GM21367 (cell line): ENCODE results near the gene HDAC10.

Source experiments
- ATAC-seq: cut with Tn5 transposase; IDR thresholded peaks from one replicate; pipeline ENCODE4 v1.9.1; 2021; ENCODE audit not compliant: unreplicated experiment

Gene HDAC10

GRCh38 chr22:50270666-50271394 is 19.8 kb upstream of the HDAC10 start:
- no peak for ATAC-seq

- ATAC-seq = no peak
Observed at GRCh38 chr22:50269970-50270665, 19.1 kb upstream of the HDAC10 start, which contains the start of gene MAPK11. TSS of gene MAPK11 (minus strand) at chr22:50270380. CDS start at chr22:50270292, 88 bp downstream.

GRCh38 chr22:50269573-50269969 is 18.5 kb upstream of the HDAC10 start:
- ATAC-seq = no peak

- no peak for ATAC-seq
Observed at GRCh38 chr22:50268655-50269113, 17.6 kb upstream of the HDAC10 start.

GRCh38 chr22:50267591-50268390 is 16.7 kb upstream of the HDAC10 start:
- ATAC-seq = no peak

GRCh38 chr22:50266994-50267393 is 15.9 kb upstream of the HDAC10 start:
- no peak for ATAC-seq

GRCh38 chr22:50264946-50265669 is 14.0 kb upstream of the HDAC10 start:
- ATAC-seq = no peak

- ATAC-seq = no peak
Observed at GRCh38 chr22:50264104-50264745, 13.2 kb upstream of the HDAC10 start.

GRCh38 chr22:50262973-50263617 is 12.0 kb upstream of the HDAC10 start:
- no peak for ATAC-seq

GRCh38 chr22:50262460-50262911 is 11.4 kb upstream of the HDAC10 start:
- ATAC-seq = no peak

- no peak for ATAC-seq
Observed at GRCh38 chr22:50261615-50262459, 10.8 kb upstream of the HDAC10 start, which contains the start of gene MAPK12. TSS of gene MAPK12 (minus strand) at chr22:50261683. CDS start at chr22:50261509, 174 bp downstream.

- no peak for ATAC-seq
Observed at GRCh38 chr22:50260801-50261614, 9.9 kb upstream of the HDAC10 start.

- ATAC-seq = no peak
Observed at GRCh38 chr22:50260434-50260800, 9.4 kb upstream of the HDAC10 start.

- ATAC-seq = no peak
Observed at GRCh38 chr22:50259302-50259701, 8.2 kb upstream of the HDAC10 start.

GRCh38 chr22:50258361-50259292 is 7.6 kb upstream of the HDAC10 start:
- no peak for ATAC-seq

GRCh38 chr22:50257451-50258360 is 6.6 kb upstream of the HDAC10 start:
- no peak for ATAC-seq
